ENCODE results near the gene TMEM40.

GRCh38 chr3:12686096-12686495 is 73.0 kb downstream of the TMEM40 start:
- TF ChIP-seq CTCF (conservative IDR thresholded peaks at IDR 0.05; ENCODE audit: low read depth in 2 of 2) (no peak), POLR2AphosphoS5 (IDR thresholded peaks at IDR 0.05; ENCODE audit: low read depth) (no peak), REST (IDR thresholded peaks at IDR 0.05; ENCODE audit: unreplicated experiment) (no peak), CREB1 (CRISPR knock-in tag; IDR thresholded peaks at IDR 0.05; ENCODE audit: low read depth) (no peak), EZH2 (IDR thresholded peaks at IDR 0.05; ENCODE audit: low read depth, unreplicated experiment) (no peak), EZH2phosphoT487 (IDR thresholded peaks at IDR 0.05; ENCODE audit: unreplicated experiment) (no peak), JUNB (IDR thresholded peaks at IDR 0.05; ENCODE audit: unreplicated experiment) (no peak), ETS1 (IDR thresholded peaks at IDR 0.05) (no peak), NANOG (IDR thresholded peaks at IDR 0.05; ENCODE audit: borderline replicate concordance) (no peak)
- TF ChIP-seq, protein P1, sequence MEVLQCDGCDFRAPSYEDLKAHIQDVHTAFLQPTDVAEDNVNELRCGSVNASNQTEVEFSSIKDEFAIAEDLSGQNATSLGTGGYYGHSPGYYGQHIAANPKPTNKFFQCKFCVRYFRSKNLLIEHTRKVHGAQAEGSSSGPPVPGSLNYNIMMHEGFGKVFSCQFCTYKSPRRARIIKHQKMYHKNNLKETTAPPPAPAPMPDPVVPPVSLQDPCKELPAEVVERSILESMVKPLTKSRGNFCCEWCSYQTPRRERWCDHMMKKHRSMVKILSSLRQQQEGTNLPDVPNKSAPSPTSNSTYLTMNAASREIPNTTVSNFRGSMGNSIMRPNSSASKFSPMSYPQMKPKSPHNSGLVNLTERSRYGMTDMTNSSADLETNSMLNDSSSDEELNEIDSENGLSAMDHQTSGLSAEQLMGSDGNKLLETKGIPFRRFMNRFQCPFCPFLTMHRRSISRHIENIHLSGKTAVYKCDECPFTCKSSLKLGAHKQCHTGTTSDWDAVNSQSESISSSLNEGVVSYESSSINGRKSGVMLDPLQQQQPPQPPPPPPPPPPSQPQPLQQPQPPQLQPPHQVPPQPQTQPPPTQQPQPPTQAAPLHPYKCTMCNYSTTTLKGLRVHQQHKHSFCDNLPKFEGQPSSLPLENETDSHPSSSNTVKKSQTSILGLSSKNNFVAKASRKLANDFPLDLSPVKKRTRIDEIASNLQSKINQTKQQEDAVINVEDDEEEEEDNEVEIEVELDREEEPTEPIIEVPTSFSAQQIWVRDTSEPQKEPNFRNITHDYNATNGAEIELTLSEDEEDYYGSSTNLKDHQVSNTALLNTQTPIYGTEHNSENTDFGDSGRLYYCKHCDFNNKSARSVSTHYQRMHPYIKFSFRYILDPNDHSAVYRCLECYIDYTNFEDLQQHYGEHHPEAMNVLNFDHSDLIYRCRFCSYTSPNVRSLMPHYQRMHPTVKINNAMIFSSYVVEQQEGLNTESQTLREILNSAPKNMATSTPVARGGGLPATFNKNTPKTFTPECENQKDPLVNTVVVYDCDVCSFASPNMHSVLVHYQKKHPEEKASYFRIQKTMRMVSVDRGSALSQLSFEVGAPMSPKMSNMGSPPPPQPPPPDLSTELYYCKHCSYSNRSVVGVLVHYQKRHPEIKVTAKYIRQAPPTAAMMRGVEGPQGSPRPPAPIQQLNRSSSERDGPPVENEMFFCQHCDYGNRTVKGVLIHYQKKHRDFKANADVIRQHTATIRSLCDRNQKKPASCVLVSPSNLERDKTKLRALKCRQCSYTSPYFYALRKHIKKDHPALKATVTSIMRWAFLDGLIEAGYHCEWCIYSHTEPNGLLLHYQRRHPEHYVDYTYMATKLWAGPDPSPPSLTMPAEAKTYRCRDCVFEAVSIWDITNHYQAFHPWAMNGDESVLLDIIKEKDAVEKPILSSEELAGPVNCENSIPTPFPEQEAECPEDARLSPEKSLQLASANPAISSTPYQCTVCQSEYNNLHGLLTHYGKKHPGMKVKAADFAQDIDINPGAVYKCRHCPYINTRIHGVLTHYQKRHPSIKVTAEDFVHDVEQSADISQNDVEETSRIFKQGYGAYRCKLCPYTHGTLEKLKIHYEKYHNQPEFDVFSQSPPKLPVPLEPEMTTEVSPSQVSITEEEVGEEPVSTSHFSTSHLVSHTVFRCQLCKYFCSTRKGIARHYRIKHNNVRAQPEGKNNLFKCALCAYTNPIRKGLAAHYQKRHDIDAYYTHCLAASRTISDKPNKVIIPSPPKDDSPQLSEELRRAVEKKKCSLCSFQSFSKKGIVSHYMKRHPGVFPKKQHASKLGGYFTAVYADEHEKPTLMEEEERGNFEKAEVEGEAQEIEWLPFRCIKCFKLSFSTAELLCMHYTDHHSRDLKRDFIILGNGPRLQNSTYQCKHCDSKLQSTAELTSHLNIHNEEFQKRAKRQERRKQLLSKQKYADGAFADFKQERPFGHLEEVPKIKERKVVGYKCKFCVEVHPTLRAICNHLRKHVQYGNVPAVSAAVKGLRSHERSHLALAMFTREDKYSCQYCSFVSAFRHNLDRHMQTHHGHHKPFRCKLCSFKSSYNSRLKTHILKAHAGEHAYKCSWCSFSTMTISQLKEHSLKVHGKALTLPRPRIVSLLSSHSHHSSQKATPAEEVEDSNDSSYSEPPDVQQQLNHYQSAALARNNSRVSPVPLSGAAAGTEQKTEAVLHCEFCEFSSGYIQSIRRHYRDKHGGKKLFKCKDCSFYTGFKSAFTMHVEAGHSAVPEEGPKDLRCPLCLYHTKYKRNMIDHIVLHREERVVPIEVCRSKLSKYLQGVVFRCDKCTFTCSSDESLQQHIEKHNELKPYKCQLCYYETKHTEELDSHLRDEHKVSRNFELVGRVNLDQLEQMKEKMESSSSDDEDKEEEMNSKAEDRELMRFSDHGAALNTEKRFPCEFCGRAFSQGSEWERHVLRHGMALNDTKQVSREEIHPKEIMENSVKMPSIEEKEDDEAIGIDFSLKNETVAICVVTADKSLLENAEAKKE (CRISPR knock-in tag; IDR thresholded peaks at IDR 0.05): no peak

Measured in GM23338 (cell line).